GM12865 (cell line): ENCODE results near the gene DMGDH.

ENCODE experiments used
- DNase-seq: peaks from one replicate; pipeline ENCODE4 v3.0.0; 2010; ENCODE audit warnings: low read depth
- H3K4me3 ChIP-seq: 2 replicates; pipeline ENCODE4 v1.5.1; 2011; ENCODE audit warnings: mild to moderate bottlenecking, low read depth, low read length, control low read depth
- TF ChIP-seq, protein P1 (sequence below): IDR thresholded peaks from 2 replicates; pipeline ENCODE4 v1.5.1; 2011; ENCODE audit warnings: low read length, control low read depth, low read depth, inconsistent platforms; ENCODE audit not compliant: insufficient read depth; ENCODE audit errors: missing control alignments

DMGDH gene

DNA sequence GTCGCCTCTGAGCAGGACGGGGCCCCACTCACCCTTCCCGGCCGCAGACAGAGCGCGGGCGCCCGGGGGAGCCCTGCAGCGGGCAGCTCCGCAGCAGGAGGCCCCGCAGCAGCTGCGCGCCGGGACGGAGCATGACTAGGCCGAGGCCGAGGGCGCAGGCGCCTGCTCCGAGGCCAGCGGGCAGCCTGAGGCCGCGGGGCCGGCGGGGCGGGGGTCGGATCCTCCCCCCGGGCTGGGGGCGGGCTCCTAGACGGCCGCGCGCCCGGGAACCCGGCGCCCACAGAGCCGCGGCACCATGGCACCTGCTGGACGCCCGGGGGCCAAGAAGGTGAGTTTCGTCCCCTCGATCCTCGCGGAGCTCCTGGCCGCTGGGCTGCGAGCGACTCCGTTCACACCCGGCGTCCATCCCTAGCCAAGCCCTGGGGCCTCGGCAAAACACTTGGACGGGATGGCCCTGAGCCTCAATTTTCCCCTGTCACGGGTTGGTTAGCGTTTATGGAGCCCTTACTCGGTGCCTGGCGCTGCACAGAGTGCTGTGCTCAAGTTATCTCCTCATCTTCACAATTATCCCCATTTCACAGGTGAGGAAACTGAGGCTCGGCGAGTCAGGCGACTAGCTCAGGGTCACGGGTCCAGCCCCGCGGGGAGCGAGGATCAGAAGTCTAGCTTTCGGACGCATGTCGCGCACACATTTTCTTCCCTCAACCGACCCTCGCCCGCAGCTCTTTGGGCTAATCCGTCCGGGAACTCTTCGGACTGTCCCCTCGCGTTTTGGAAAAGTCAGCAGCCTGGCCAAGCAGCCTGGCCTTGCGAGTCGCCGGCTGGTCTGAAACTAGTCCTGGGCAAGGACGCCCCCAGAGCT is at the start of gene DMGDH, which contains the start of gene BHMT2:
DMGDH (minus strand) TSS at position 187 of the 862 bp plus-strand sequence; CDS start at position 133, 54 bp downstream.
BHMT2 (plus strand) TSS at position 280 of the 862 bp plus-strand sequence; CDS start at position 296, 16 bp downstream.
- TF ChIP-seq, protein P1, sequence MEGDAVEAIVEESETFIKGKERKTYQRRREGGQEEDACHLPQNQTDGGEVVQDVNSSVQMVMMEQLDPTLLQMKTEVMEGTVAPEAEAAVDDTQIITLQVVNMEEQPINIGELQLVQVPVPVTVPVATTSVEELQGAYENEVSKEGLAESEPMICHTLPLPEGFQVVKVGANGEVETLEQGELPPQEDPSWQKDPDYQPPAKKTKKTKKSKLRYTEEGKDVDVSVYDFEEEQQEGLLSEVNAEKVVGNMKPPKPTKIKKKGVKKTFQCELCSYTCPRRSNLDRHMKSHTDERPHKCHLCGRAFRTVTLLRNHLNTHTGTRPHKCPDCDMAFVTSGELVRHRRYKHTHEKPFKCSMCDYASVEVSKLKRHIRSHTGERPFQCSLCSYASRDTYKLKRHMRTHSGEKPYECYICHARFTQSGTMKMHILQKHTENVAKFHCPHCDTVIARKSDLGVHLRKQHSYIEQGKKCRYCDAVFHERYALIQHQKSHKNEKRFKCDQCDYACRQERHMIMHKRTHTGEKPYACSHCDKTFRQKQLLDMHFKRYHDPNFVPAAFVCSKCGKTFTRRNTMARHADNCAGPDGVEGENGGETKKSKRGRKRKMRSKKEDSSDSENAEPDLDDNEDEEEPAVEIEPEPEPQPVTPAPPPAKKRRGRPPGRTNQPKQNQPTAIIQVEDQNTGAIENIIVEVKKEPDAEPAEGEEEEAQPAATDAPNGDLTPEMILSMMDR: no peak
- no peak within 1 kb of the TSS for H3K4me3 ChIP-seq
- no peak for DNase-seq

DNA sequence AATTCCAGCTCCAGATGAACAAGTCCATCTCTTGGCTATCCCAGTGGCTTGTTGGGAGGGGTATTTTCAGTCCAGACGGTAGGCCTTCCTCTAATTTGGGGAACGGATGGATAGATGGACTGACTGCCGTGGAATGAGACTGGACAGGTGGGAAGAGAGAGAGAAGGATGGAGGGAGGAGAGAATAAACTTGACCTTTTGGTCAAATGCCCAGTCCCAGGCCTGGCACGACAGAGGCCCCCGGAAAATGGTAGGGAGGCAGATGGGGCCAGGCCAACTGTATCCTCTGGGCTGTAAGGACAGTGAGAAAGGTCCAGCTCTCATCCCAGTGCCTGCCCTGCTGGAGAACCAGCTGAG is 43.2 kb upstream of the DMGDH start:
- H3K4me3 ChIP-seq: no peak overlapping the region
- TF ChIP-seq, protein P1: no peak
- DNase-seq: no peak

DNA sequence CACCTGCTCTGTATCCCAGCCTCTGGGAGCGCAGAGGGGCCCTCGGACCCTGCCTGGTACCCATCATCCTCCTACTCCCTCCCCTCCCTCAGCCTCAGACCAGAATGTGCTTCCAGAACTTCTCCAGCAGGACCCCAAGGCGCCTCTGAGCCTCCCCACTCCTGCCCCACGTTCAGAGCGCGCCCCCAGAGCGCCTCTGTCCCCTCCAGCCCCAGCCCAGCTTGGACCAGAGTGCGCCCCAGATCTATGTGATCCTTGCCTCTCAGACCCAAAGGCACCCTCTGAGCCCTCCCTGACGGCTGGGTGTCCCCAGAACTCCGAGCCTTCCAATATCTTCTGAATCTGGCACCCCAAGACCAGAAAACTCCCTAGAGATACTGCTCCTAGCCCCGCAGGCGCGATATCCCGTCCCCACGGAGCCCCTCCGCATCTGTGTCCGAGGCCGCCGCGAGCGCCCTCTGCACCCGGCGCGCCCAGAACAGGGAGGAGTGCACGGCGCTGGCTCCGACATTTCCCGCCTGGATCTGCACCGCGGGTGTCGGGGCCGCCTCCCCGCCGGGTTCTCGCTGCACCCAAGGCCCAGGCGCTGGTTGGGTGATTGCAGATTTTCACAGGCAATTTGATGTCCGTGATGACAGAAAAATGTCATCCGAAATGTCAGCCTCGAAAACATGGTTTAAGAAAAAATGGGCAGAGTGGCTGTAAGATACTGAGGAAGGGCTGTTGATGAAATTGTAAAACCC is 42.7 kb upstream of the DMGDH start:
- TF ChIP-seq, protein P1: no peak
- DNase-seq: no peak
- H3K4me3 ChIP-seq: no peak overlapping the region

DNA sequence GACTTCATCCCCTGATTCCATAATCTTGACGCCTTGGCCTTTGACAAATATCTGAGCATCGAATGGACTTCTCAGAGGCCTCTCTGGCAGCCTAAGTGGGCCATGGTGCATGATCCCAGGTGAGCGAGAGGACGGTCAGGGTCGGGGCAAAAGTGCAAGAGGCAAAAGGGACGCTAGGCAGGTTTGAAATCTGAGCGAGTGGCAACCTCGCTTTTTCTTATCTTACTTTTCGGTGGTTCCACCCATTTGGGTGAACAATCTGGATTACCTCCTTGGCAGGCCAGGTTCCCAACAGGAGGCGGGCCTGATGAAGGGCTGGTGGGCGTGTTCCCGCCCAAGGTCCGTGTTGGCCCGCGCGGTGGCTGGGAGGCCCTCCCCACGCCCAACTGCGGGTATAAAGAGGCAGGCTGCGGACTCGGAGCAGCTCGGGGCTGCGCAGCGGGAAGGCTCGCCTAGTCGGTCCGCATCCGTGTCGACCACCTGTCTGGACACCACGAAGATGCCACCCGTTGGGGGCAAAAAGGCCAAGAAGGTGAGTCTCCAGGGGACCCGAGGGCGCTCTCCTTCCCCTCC is 42.0 kb upstream of the DMGDH start, which contains the start of gene BHMT:
BHMT (plus strand) TSS at position 423 of the 573 bp plus-strand sequence; CDS start at position 500, 77 bp downstream.
- TF ChIP-seq, protein P1: no peak
- no peak for DNase-seq
- no peak within 1 kb of the TSS for H3K4me3 ChIP-seq

DNA sequence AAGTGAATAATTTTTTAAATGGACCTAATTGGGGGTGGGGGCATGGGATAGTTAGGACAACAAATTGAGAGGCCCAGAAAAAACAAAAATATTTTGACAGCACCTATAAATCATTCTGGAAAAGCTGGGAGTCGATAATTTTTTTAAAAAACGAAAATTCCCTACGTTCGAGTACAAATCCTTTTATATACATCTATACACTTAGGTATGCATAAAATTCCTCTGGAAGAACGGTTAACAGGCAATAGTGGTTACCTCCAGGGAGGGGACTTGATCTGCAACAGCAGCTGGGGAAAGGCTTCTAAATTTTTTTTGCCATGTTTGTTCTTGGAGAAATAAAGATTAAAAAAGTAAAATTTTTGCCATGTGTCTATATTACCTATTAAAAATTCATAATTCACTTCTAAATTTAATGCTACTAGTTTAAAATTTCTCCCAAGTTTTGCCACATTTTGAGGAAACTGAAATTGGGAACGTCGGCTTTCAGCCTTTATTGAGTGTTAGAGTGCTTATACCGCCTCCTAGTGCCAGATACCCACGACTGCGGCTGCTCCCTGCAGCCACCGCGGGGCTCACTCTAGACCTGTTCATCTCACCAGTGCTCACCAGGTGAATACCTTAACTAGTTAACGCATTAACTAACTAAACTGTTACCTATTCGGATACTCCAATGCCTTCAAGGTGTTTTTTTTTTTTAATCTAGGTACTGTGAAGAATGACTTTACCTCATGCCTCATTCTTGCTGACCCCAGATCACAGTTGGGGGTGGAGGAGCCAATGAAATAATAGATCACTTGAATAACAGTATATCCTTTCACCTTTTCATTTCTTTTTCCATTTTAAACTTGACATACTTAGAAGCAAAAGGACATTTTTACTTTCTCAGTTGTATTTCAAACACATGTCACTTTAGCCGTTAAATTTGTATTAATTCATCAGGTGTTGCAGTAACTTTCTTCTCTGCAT is 40.3 kb upstream of the DMGDH start:
- TF ChIP-seq, protein P1: peak; percentile 69
- peak; percentile 44 for DNase-seq
- H3K4me3 ChIP-seq: no peak overlapping the region

DNA sequence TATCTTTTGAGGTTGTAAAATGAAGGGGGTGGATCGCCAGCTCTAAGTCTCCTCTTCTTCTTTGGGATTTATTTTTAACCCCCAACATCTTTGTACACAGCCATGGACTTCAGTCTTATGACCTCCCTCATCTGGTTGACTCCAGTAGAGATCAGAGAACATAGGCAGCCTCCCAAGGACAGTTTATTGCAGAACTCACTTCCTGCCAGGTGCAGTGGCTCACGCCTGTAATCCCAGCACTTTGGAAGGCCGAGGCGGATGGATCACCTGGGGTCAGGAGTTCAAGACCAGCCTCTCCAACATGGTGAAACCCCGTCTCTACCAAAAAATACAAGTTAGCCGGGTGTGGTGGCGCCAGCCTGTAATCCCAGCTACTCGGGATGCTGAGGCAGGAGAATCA is 39.3 kb upstream of the DMGDH start:
- H3K4me3 ChIP-seq: no peak overlapping the region
- DNase-seq: no peak
- TF ChIP-seq, protein P1: no peak
